ENCODE results near the gene ATP6V1F. TPM values are rescaled to one million over a fixed set of nuclear protein-coding genes. Genes with fewer than 3 reads are reported as not detected.

The ATP6V1F gene
- total RNA-seq, 4 donors from 2014 or later: 31.2 to 137 (median 61.3) TPM

DNA sequence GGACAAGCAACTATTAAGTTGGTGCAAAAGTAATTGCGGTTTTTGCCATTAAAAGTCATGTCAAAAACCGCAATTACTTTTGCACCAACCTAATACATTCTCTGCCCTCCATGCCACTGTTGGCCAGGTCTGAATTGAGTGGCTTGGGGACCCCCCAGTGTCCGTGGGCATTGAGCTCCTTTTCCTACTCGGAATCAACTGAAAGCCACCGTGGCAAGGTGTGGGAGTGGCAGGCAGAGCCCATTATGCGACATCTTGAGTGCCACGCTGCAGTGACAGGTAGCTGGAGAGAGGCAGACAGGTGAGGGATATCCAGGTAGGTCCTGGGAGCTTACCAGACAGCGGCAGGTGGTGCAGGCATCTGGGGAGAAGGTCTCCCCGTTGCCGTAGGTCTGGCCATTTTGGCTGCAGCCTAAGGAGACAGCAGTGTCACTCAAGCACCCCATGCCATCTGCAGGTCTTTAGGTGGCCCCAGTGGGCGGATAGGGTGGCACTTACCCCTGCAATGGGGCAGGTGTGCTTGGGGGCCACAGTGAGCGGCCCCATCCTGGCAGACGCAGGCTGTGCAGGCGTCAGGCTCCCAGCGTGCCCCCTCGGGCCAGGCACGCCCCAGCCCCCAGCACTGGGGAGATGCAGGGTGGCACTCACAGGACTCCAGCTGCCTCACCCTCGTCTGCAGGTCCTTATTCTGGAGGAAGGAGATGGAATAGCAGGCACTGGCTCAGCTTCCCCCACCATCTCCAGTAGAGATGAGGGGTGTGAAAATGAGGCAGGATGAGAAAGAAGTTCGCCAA is 44.3 kb downstream of the ATP6V1F start:
- intact Hi-C loops (cut with DNase I; ENCODE audit: low total_unique reads): no loop called here

DNA sequence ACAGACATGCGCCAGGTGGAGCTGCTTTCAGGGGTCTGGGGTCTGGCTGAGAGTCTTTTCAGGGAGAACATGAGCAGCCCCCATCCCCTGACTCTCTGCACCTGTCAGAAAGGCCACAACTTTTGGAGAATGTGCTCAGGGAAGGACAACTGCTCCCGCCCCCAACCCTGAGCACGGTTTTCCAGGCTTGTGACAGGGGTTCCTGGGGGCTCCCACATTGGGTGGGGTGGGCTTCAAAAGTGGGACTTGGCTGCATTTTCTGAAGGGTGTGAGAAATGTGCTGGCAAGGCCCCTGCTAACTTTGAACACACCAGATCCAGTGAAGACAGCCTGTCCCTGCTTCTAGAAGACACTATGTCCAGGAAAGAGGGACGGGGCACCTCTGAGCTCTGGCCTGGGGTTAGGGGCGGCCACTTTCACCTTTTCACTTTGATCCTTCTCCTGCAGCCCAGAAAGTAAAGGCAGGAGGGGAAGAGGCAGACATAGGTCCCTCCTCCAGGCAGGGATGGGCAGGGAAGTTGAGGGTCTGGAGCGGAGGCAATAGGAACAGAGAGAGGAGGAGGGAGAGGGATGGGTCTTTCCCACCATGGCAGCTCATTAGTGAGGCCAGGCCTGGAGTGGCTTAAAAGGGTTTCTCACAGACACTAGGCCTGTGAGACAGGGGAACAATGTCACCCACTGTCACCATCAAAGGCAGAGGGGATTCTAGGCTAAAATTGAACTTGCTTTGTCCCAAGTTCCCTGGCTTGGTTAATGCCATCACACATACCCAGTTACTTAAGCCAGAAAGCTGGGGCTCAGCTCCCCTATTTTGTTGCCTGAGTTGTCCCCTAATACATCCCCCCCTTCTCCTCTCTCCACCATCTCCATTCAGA is 46.3 kb downstream of the ATP6V1F start:
- no peak overlapping the region for H3K27ac ChIP-seq
- no peaks in the 10 kb centered on the region for H3K4me1 ChIP-seq
- no peaks in the 10 kb centered on the region for H3K36me3 ChIP-seq
- H3K4me3 ChIP-seq: no peak overlapping the region
- DNase-seq: no peak
- no peaks in the 10 kb centered on the region for H3K9me3 ChIP-seq
- intact Hi-C loops (cut with DNase I; ENCODE audit: low total_unique reads): no loop called here
- H3K27me3 ChIP-seq: peaks cover 0 to 2% of the 10 kb centered on the region in 2 donors
- TF ChIP-seq POLR2A (IDR thresholded peaks at IDR 0.05): no peak
- TF ChIP-seq, protein P1, sequence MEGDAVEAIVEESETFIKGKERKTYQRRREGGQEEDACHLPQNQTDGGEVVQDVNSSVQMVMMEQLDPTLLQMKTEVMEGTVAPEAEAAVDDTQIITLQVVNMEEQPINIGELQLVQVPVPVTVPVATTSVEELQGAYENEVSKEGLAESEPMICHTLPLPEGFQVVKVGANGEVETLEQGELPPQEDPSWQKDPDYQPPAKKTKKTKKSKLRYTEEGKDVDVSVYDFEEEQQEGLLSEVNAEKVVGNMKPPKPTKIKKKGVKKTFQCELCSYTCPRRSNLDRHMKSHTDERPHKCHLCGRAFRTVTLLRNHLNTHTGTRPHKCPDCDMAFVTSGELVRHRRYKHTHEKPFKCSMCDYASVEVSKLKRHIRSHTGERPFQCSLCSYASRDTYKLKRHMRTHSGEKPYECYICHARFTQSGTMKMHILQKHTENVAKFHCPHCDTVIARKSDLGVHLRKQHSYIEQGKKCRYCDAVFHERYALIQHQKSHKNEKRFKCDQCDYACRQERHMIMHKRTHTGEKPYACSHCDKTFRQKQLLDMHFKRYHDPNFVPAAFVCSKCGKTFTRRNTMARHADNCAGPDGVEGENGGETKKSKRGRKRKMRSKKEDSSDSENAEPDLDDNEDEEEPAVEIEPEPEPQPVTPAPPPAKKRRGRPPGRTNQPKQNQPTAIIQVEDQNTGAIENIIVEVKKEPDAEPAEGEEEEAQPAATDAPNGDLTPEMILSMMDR (IDR thresholded peaks at IDR 0.05): no peak

More for the DNA sequence above, 44.3 kb downstream of the ATP6V1F start:
- H3K27me3 ChIP-seq: peaks cover 0 to 2% of the 10 kb centered on the region in 2 donors
- TF ChIP-seq, protein P1 (IDR thresholded peaks at IDR 0.05): no peak
- TF ChIP-seq POLR2A (IDR thresholded peaks at IDR 0.05): no peak
- H3K27ac ChIP-seq: no peak overlapping the region
- no peak for DNase-seq
- no peaks in the 10 kb centered on the region for H3K9me3 ChIP-seq
- no peaks in the 10 kb centered on the region for H3K4me1 ChIP-seq
- no peaks in the 10 kb centered on the region for H3K36me3 ChIP-seq
- no peak overlapping the region for H3K4me3 ChIP-seq

DNA sequence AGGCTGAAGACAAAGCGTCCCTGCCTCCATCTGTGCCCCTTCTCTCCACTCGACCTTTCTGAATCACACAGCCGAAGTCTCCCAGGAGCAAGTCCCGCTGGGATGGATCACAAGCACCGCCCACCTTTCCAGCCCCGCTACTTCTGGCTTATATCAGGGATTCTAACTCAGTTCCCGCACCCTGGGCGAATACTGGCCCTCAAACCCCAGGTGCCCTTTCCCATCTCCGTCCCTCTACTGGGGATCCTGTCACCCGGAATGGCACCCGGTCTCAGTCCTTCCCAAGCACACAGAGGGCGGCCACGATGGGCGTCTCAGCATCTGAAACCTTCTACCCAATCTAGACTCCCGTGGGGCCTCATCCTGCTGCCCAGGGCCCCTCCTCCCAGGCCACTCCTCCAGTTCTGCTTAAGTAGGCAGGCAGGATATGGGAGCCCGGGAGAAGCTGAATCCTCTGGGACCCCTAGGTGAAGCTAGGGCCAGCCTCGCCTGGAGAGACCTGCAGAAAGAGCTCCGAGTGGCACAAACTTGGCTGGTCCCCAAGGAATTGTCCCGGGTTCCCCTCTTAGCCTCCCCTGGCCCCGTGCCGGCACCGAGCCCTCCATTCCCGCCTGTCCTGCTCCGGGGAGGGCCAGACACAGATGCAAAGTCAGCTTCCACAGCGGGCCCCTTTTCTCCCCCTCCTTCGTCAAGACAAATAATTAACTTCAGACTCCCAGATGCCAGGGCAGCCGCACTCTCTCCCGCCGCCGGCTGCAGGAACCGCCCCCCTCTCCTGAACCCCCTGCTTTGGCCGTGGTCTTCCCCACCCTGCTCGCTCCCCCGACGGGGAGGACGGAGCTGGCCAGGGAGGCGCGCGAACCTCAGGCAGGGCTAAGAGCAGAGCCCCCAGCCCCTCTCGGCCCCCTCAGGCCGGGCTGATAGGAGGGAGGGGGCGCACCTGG is 47.2 kb downstream of the ATP6V1F start:
- H3K9me3 ChIP-seq: no peaks in the 10 kb centered on the region
- no peaks in the 10 kb centered on the region for H3K36me3 ChIP-seq
- H3K27me3 ChIP-seq: peaks cover 0 to 2% of the 10 kb centered on the region in 2 donors
- no peak overlapping the region for H3K27ac ChIP-seq
- no peak overlapping the region for H3K4me3 ChIP-seq
- intact Hi-C loops (cut with DNase I; ENCODE audit: low total_unique reads): no loop called here
- no peak for TF ChIP-seq POLR2A (IDR thresholded peaks at IDR 0.05)
- TF ChIP-seq, protein P1 (IDR thresholded peaks at IDR 0.05): no peak
- no peaks in the 10 kb centered on the region for H3K4me1 ChIP-seq
- no peak for DNase-seq

DNA sequence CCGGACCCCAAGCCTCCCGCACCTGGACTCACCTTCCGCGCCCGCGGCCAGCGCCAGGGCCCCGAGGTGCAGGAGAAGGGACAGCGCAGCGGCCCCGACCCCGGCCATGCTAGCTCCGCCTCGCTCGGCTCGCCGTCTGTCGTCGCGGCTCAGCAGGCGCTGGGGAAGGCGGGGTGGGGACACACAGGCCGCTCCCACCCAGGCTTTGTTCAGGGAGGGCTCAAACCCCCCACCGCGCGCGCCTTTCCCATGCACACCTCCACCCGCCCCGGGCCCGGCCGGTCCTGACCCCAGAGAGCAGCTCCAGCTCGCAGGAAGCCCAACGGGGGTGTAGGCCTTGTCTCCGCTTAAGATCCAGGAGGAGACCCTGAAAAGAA is 47.9 kb downstream of the ATP6V1F start, which contains the start of gene KCP:
KCP (minus strand) TSS at position 141 of the 377 bp plus-strand sequence; CDS start at position 108, 33 bp downstream.
- TF ChIP-seq POLR2A (IDR thresholded peaks at IDR 0.05): no peak
- TF ChIP-seq, protein P1 (IDR thresholded peaks at IDR 0.05): no peak
- intact Hi-C loops (cut with DNase I; ENCODE audit: low total_unique reads): no loop called here
- Histone ChIP-seq H3K27ac (no peak within 1 kb of the TSS), H3K27me3 (peaks cover 0 to 2% of the 10 kb centered on the region in 2 donors), H3K9me3 (no peaks in the 10 kb centered on the region), H3K4me1 (no peaks in the 10 kb centered on the region), H3K36me3 (no peaks in the 10 kb centered on the region), H3K4me3 (no peak within 1 kb of the TSS)
- no peak for DNase-seq
